ENCODE data around the gene TMEM229B. TPM values are rescaled to one million over a fixed set of nuclear protein-coding genes. Genes with fewer than 3 reads are reported as not detected.

TMEM229B gene
- polyA plus RNA-seq, 1 donor from 2014 or later = 4.2 TPM

DNA sequence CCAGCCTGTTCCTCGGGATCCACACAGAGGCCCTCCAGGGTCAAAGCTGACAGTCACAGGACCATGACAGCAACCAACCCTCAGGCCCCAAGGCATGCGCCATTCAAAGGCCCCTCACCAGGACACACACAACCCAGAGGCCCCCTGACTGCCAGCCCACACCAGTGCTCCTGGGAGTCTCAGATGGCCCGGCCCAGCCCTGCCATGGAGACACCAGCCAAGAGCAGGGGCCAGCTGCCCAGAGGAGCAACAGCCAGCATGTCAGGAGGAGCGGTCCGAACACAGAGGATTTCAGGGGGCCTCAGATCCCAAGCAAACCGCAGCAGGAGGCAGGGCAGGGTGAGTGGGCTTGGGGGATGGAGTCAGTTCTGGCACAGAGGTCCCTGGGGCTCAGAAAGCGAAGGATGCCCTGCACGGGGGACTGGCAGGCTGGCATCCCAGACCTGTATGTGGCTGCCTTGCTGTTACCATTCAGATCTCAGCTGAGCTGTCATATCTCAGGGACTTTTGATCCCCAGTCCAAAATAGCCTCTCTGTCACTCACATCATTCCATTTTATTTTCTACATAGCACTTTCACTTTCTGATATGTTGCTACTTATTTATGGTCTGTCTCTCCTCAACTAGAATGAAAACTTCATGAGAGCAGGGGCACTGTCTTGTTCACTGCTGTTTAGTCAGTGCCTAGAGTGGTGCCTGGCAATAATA lies 4.8 kb downstream of the TMEM229B start:
- Histone ChIP-seq H3F3A (ENCODE audit: insufficient read depth, low read length, poor library complexity, severe bottlenecking) (no peaks in the 10 kb centered on the region), H4K20me1 (ENCODE audit: insufficient read depth) (no peaks in the 10 kb centered on the region), H3K27me3 (ENCODE audit: insufficient read depth, low read depth, low read length) (no peaks in the 10 kb centered on the region), H3K4me3 (ENCODE audit: low read length) (no peak overlapping the region), H3K27ac (ENCODE audit: low read length) (no peak overlapping the region), H3K9ac (ENCODE audit: low read length) (no peak overlapping the region), H2AFZ (ENCODE audit: low read depth, low read length) (no peak overlapping the region), H3K9me3 (ENCODE audit: low read length) (no peaks in the 10 kb centered on the region), H3K4me2 (ENCODE audit: low read length) (no peak overlapping the region), H3K9me2 (ENCODE audit: insufficient read depth, low read length) (no peaks in the 10 kb centered on the region), H3K79me2 (replicated peaks; ENCODE audit: insufficient read depth, low read length) (no peaks in the 10 kb centered on the region), H3K36me3 (ENCODE audit: insufficient read depth, low read length) (no peaks in the 10 kb centered on the region)
- TF ChIP-seq SMC3 (conservative IDR thresholded peaks at IDR 0.05; ENCODE audit: poor library complexity) (no peak), TAF1 (IDR thresholded peaks at IDR 0.05; ENCODE audit: low read depth) (no peak), REST (IDR thresholded peaks at IDR 0.05; ENCODE audit: borderline replicate concordance) (no peak), EZH2 (IDR thresholded peaks at IDR 0.05; ENCODE audit: borderline replicate concordance, insufficient read depth, low read length, poor library complexity, severe bottlenecking) (no peak), EP300 (conservative IDR thresholded peaks at IDR 0.05; ENCODE audit: poor library complexity, severe bottlenecking) (no peak)

DNA sequence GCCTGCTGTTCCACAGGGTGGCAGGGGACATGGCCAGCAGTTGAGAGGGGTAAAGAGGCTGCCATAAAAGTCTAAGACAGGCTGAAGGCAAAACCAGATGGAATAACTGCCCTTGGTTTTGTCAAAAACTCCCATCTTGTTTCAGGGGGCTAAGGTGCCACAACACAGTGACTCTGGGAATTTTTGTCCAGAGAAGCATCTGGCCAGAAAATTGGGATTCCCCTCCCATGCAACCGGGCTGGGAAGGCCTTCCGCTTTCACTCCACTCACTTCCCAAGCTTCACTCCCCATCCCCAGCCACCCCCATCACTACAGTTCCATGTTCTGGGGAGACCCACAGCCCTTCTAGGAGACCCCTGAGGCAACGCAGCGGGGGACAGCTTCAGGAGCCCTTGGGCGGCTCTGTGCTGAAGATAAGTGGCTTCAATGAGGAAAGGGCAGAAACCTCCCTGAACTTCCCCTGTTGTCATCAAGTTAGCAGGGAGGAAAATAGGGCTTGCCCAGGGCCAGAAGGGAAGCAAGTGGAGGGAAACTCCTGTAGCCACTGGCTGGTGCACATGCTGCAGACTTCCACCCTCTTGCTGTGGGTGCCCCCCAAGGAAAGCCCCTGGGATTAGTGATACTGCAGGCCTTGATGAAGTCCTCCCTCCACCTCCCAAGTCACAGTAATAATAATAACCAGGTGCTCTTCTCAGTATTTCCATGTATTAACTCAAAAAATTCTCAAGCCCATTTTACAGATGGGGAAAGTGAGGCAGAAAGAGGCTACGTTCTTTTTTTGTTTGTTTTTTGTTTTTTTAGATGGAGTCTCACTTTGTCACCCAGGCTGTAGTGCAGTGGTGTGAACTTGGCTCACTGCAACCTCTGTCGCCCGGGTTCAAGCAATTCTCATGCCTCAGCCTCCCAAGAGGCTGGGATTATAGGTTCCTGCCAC lies 6.0 kb downstream of the TMEM229B start:
- TF ChIP-seq CTCF (IDR thresholded peaks at IDR 0.05; ENCODE audit: poor library complexity, severe bottlenecking) = no peak
- TF ChIP-seq RAD21 (conservative IDR thresholded peaks at IDR 0.05) = no peak
- H2AFZ ChIP-seq (ENCODE audit: low read depth, low read length) = no peak overlapping the region
- no peaks in the 10 kb centered on the region for H3K9me2 ChIP-seq (ENCODE audit: insufficient read depth, low read length)
- no peaks in the 10 kb centered on the region for H3K36me3 ChIP-seq (ENCODE audit: insufficient read depth, low read length)
- H3F3A ChIP-seq (ENCODE audit: insufficient read depth, low read length, poor library complexity, severe bottlenecking) = no peaks in the 10 kb centered on the region
- H4K20me1 ChIP-seq (ENCODE audit: insufficient read depth) = no peaks in the 10 kb centered on the region
- H3K4me2 ChIP-seq (ENCODE audit: low read length) = no peak overlapping the region
- no peak overlapping the region for H3K27ac ChIP-seq (ENCODE audit: low read length)
- H3K4me3 ChIP-seq (ENCODE audit: low read length) = no peak overlapping the region
- no peak overlapping the region for H3K9ac ChIP-seq (ENCODE audit: low read length)
- no peaks in the 10 kb centered on the region for H3K9me3 ChIP-seq (ENCODE audit: low read length)
- no peaks in the 10 kb centered on the region for H3K79me2 ChIP-seq (replicated peaks; ENCODE audit: insufficient read depth, low read length)
- H3K27me3 ChIP-seq (ENCODE audit: insufficient read depth, low read depth, low read length) = no peaks in the 10 kb centered on the region

Data from neural cell (in vitro differentiated cells).